GM12801 (cell line): ENCODE measurements around the gene MEF2B.

Source experiments
- CTCF ChIP-seq: IDR thresholded peaks from one replicate; pipeline ENCODE4 v1.5.1; 2011; ENCODE audit warnings: control low read depth; ENCODE audit not compliant: insufficient read length; ENCODE audit errors: extremely low read depth

Gene MEF2B

GRCh38 chr19:19159534-19159933 is 10.5 kb downstream of the MEF2B start:
- no peak for TF ChIP-seq CTCF

- no peak for TF ChIP-seq CTCF
Observed at GRCh38 chr19:19157808-19158207, 12.3 kb downstream of the MEF2B start.

GRCh38 chr19:19155495-19156219 is 14.4 kb downstream of the MEF2B start:
- no peak for TF ChIP-seq CTCF

- TF ChIP-seq CTCF: no peak
Observed at GRCh38 chr19:19154768-19155494, 15.1 kb downstream of the MEF2B start.

- no peak for TF ChIP-seq CTCF
Observed at GRCh38 chr19:19152668-19153384, 17.2 kb downstream of the MEF2B start.

GRCh38 chr19:19151418-19151817 is 18.6 kb downstream of the MEF2B start:
- TF ChIP-seq CTCF: no peak

- no peak for TF ChIP-seq CTCF
Observed at GRCh38 chr19:19149435-19149834, 20.6 kb downstream of the MEF2B start.
